ENCODE results near the gene DUSP22. TPM values are rescaled to one million over a fixed set of nuclear protein-coding genes. Genes with fewer than 3 reads are reported as not detected.

Gene DUSP22
- total RNA-seq, 1 donor: 17.0 TPM

DNA sequence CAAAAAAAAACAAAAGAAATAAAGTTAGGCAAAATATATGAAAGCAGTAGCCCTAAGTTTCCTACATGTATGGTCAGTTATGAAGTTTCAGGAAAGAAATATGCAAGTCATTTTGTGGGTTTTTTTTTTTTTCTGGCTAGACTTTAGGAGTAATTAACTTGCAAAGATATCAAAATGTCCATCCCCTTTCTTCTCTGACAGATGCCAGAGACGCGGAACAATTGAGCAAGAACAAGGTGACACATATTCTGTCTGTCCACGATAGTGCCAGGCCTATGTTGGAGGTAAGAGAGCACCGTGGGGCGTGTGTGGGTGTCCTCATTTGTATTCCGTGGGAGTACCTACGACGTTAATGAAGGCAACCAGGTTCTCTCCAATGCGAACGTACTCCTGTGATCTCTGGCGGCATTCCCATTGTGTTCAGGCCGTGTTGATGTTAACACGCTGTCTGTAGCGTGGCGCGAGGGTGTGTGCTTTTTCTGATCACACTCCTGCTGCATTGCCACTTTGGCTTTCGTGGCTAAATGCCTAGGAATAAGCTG, 19.5 kb downstream of the DUSP22 start:
- H3K4me3 ChIP-seq (ENCODE audit: low read depth, low read length): no peak overlapping the region
- no peak for DNase-seq (ENCODE audit: low read depth)
- TF ChIP-seq, protein P1, sequence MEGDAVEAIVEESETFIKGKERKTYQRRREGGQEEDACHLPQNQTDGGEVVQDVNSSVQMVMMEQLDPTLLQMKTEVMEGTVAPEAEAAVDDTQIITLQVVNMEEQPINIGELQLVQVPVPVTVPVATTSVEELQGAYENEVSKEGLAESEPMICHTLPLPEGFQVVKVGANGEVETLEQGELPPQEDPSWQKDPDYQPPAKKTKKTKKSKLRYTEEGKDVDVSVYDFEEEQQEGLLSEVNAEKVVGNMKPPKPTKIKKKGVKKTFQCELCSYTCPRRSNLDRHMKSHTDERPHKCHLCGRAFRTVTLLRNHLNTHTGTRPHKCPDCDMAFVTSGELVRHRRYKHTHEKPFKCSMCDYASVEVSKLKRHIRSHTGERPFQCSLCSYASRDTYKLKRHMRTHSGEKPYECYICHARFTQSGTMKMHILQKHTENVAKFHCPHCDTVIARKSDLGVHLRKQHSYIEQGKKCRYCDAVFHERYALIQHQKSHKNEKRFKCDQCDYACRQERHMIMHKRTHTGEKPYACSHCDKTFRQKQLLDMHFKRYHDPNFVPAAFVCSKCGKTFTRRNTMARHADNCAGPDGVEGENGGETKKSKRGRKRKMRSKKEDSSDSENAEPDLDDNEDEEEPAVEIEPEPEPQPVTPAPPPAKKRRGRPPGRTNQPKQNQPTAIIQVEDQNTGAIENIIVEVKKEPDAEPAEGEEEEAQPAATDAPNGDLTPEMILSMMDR (IDR thresholded peaks at IDR 0.05; ENCODE audit: insufficient read depth, low read length): no peak

DNA sequence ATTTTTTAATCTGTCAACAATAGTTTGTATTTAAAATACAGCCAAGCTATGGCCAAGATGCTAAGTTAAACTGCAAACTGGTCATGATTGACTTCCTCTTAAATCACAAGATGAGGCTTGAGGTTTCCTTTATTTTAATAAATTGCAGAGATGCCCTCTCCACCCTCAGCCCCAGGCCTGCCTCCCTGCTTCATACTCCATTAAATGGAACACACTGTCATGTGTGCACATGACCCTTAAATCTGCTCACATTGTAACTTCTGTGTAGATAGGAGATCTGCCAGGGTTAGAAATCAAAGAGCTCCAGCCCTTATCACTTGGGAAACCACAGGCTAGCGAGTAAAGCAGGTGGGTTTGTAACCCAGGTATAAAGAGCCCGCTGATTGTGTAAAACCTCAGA, 20.8 kb downstream of the DUSP22 start:
- no peak overlapping the region for H3K4me3 ChIP-seq (ENCODE audit: low read depth, low read length)
- DNase-seq (ENCODE audit: low read depth): no peak
- TF ChIP-seq, protein P1 (IDR thresholded peaks at IDR 0.05; ENCODE audit: insufficient read depth, low read length): no peak

DNA sequence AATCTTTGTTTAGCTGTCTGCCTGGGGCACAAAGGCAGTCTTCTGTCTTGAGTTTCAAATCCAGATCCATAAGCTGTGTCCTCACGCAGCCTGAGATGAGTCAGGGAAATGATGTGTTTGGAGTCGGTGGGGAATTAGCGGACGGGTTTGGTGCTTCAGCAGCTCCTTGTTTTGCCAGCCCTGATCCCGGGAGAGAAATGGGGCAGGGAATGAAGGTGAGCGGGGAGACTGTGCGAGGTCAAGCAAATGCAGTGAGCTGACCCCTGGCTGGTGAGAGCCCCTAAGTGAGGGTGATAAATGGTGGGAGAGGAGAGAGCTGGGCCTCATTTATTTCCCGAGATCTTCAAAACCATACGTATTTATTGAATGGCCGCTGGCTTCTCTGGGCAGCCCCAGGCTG, 21.6 kb downstream of the DUSP22 start:
- TF ChIP-seq, protein P1 (IDR thresholded peaks at IDR 0.05; ENCODE audit: insufficient read depth, low read length): no peak
- no peak for DNase-seq (ENCODE audit: low read depth)
- no peak overlapping the region for H3K4me3 ChIP-seq (ENCODE audit: low read depth, low read length)

DNA sequence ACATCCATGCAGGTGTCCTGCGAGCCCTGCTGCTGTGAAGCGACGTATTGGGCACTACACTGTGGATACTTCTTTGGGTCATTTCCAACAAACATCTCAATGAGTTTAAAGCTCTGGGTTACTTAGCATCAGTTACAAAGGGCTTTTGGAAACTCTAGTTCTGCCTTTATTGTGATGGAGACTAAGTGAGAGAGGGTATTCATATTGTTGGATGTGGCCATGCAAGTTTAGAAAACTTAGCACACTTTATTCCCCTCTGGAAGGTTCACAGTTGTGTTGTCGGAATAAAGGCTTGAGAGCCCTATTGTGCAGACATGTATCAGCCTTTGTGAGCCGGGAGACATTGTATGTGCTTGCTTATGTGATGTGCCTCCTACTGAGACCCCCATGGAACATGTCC, 22.1 kb downstream of the DUSP22 start:
- no peak for DNase-seq (ENCODE audit: low read depth)
- TF ChIP-seq, protein P1 (IDR thresholded peaks at IDR 0.05; ENCODE audit: insufficient read depth, low read length): no peak
- H3K4me3 ChIP-seq (ENCODE audit: low read depth, low read length): no peak overlapping the region

DNA sequence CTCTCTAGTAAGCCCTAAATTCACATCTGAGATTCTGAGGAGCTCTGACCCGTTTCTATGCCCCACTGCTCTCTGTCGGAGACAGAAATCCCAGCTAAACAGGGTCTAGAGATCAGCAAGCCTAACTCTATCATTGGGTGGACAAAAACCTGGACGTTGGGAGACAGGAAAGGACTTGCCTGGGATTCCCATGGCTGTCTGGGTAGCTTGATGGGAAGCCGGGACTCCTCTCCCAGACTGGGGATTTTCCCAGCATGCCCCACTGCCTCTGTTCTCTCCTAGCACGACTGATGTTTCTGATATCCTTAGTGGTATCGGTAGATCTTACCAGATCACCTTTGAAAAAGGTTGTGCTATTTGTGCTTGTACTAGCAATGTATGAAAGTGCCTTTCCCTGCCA, 22.9 kb downstream of the DUSP22 start:
- H3K4me3 ChIP-seq (ENCODE audit: low read depth, low read length): no peak overlapping the region
- DNase-seq (ENCODE audit: low read depth): no peak
- TF ChIP-seq, protein P1 (IDR thresholded peaks at IDR 0.05; ENCODE audit: insufficient read depth, low read length): no peak

DNA sequence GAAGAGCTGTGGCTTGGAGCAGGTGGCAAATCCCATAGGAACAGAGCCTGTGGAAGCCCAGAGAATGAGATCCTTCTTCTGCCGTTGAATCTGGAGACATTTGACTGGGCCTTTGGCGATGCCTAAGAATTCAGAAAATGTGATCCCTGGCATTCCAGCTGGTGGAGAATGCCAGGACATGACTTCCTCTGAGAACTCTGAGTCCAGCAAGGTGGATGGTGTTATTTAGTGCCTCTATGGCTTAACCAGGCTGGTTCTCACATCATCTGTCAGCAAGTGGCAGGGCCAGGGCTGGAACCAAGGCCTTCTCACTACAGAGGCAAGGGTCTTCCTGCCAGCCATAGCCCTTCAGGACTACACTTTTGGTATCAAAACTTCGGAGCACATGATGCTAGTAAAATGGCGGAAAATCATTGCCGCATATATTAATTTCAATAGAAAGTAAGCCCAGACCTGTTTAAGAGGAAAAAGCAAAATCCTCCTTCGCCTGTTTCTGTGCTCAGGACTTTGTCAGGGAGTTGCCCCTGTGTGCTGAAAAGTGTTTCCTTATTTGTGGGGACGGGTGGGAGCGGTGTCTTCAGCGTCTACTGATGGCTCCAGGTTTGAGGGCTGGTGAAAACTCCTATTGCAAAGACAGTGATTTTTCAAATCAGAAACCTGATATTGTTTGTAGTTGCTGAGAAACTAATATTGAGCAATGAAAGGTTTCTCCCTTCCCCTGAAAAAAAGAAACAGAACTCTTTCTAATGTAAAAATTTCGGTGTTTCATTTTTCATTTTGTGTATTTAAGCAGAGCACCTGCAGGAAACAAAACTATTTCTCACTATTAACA, 23.9 kb downstream of the DUSP22 start:
- H3K4me3 ChIP-seq (ENCODE audit: low read depth, low read length): no peak overlapping the region
- TF ChIP-seq, protein P1 (IDR thresholded peaks at IDR 0.05; ENCODE audit: insufficient read depth, low read length): no peak
- no peak for DNase-seq (ENCODE audit: low read depth)

Data from fibroblast of the aortic adventitia (primary cell).